HuH-7.5 (cell line): Measurements from ENCODE around the gene TMEM108.

Experiments used
- DNase-seq: peaks from one replicate; pipeline ENCODE4 v3.0.0; 2011; ENCODE audit warnings: low spot score

Gene TMEM108

DNA sequence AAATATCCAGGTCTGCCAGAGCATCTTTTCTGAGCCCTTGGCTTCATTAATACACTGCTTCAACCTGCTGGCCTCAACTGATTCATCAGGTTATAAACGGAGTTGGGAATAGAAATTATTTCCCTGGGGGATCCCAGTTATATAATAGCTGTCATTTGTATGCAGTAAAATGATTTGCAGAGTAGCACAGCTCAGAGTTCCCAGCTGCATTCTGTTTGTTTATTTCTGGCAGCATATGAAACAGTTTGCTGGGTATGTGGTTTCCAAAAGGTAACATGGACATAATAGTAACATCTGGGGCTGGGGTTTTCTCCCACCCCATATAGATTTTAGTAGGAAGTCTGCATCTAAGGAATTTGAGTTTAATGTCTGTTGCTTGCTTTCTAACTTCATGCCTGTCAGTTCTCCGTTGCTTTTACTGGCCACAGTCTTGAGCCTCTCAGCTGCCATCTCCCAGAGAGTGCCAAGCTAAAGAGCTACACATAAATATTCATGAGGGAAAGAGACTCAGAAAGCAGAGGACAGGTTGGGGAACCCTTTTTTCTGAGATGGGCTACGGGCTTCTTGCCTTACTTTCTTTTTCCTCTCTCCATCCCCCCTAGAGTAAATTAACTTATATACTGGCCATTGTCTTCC, 124.6 kb downstream of the TMEM108 start:
- no peak for DNase-seq

DNA sequence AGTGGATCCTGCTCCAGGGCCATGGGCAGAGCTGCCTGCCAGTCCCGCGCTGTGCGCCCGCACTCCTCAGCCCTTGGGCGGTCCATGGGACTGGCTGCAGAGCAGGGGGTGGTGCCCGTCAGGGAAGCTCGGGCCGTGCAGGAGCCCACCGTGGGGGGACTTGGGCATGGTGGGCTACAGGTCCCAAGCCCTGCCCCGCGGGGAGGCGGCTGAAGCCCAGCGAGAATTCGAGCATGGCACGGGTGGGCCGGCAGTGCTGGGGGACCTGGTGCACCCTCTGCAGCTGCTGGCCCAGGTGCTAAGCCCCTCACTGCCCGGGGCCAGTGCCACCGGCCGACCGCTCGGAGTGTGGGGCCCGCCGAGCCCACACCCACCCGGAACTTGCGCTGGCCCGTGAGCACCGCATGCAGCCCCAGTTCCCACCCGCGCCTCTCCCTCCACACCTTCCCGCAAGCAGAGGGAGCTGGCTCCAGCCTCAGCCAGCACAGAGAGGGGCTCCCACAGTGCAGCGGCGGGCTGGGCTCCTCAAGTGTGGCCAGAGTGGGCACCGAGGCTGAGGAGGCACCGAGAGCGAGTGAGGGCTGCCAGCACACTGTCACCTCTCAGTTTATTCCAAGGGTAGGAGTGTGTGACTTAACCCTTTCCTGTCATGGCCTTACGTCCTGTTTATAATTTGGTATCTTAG, 129.3 kb downstream of the TMEM108 start:
- DNase-seq, result no peak

DNA sequence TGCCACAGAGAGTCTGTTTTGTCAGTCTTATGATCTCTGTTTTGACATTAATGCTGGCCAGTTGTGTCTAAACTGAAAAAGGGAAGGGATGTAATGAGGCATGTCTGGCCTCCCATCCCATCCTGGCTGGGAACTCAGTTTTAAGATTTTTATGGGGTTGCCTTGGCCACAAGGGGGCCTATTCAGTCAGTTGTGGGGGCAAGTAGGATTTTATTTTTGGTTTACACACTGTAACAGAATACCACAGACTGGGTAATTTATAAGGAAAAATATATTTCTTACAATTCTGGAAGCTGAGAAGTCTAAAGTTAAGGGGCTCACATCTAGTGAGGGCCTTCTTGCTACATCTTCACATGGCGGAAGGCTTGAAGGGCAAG, 129.8 kb downstream of the TMEM108 start:
- no peak for DNase-seq

DNA sequence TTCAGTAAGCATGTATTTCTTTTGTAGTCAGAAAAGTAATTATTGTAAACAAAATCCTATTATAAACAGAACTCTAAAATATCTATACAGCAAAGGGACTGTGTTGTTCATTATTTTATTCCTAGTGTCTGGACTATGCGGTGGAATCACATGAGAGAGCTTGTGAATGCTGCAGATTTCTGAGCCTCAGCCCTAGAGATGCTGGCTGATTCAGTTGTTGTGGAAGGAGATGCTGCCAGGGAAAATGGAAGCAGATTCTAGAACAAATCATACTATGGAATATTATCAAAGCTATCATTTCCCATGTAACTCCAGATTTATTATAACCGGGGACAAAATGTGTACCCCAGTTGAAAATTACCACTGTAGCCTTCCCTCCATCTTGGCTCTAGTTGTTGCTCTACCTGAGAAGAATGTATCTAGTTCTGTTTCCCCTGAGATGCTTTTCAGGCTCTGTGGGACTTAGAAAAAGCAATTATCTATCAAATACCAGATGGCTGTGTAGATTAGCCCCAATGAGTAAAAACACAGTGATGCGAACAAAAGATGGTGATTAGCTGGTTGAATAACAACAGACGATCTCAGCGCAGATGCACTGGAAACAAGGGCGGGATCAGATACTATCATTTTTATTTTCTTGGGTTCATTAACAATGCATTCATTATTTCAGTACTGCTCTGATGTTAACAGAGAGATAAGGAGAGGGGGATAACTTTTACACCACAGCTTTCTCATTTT, 131.3 kb downstream of the TMEM108 start:
- no peak for DNase-seq

GRCh38 chr3:133171831-133172230, 133.6 kb downstream of the TMEM108 start:
- DNase-seq, result no peak

- no peak for DNase-seq
Observed at GRCh38 chr3:133181392-133182150, 143.4 kb downstream of the TMEM108 start.

DNA sequence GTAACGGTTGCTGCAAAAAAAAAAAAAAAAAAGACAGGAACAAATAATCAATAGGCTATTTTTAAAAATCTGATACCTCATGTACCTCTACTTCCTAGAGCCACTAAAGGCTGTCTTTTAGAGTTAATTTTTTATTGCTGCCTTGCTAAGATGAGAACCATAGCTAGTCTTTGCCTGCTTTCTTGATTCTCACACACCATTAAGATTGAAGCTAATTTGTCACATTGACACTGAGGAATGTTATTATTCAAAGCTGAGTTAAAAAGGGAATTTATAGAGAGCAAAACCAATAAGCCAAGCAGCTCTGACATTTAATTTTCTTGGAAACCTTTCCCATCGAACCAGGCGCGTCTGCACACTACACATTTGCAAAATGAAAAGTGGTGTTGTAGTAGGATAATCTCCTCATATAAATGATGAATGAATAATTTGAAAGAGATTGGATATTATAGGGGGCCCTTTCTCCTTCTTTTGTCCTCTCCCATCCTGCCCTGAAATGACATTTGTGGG, 149.7 kb downstream of the TMEM108 start:
- DNase-seq, result no peak

GRCh38 chr3:133188996-133189395, 150.8 kb downstream of the TMEM108 start:
- no peak for DNase-seq

DNA sequence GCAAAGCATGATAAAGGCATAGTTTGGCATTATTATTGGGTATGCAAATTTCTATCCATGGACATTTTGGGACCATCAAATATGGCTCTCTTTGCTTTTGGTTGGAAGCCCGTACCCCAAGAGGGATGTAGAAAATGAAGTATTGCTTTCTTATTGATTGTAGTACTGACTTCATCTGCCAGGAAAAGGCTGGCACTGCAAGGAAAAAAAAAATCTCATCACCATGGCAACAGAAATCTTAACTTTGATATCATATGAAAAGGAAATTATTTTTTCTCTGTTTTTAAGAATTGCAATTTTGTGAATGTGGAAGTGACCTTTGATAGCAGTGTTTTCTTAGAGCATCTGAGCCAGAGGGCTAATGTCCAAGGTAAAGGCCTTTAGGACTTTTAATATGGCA, 151.7 kb downstream of the TMEM108 start:
- DNase-seq, result no peak

DNA sequence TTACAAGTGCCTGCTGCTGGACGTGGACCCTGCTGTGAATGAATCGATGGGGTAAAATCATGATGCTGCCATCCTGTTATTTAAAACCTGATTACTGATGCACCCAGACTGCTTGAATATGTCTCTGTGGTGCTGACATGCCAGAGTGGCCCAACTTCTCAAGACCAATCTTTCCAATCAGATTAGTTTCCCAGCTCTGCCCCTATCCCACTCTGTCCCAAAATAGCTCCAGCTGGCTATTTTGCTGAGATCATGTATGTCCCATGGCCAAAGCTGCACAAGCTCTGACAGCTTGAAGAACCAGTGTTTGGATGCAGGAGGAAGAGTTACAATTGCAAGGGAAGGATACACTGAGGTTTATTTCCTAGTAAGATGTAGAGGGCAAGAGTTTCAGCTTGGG, 153.6 kb downstream of the TMEM108 start:
- no peak for DNase-seq

DNA sequence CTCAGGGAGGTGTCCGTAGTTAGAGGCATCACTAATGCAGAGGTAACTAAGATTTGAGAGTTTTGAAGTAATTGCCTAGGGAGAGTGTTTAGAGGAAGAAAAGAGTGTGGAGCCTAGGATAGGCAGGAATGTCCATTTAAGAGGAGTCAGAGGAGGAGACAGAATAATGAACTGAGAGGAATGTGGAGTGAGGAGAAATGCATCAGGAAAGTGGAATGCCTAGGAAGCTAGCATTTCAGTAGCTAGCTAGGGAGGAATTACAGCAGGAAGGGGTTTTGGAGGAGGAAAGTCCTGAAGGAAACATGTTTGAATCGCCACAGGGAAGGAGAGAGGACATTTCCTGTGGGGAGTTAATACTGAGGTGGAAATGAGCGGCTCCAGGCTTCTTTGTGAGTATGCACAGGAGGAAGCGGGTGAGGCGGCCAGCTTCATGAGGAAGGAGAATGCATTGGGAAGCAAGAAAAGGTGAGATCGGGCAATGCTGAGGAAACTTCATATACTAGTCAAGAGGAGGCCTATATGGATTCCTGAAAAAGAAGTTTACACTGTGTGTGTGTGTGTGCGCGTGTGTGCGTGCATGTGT, 154.3 kb downstream of the TMEM108 start:
- DNase-seq, result no peak

GRCh38 chr3:133192967-133193366, 154.8 kb downstream of the TMEM108 start:
- no peak for DNase-seq

DNA sequence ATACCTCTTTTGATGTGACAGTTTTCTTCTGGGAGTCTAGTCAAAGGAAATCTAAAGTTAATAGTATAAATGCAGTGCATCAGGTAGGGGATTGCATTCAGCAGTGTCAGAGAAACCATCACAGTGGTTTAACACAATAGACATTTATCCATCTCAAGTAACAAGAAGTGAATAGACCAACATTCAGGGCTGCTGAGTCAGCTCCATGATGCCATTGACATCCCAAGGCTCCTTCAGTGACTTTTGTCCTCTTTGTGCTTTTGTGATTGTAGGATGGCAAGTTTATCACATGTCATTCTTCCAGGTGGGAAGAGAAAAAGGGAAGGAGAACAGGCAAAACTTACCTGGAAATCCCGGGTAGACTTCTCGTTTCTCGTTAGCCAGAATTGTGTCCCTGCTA, 158.3 kb downstream of the TMEM108 start:
- no peak for DNase-seq

DNA sequence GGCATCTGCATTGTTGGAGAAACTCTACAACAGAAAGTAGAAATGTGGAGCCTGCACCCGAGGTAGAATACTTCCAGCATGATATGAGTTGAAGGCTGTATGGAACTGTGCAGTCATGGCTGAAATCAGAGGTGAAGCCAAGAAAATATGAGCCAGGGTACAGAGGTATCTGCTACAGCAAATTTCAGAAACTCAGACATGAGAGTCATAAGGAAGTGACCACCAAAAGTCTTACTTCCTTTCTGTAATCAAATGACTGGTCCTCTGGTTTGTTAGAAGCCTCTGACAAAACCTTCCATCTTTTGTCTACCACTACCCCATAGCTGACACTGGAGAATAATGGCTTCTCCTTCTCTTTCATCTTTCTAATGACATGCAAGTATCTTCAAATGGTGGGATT, 159.4 kb downstream of the TMEM108 start:
- DNase-seq, result no peak

GRCh38 chr3:133206921-133207320, 168.7 kb downstream of the TMEM108 start:
- no peak for DNase-seq

- DNase-seq, result no peak
Observed at GRCh38 chr3:133208184-133208583, 170.0 kb downstream of the TMEM108 start.

GRCh38 chr3:133209871-133210550, 171.8 kb downstream of the TMEM108 start:
- no peak for DNase-seq

DNA sequence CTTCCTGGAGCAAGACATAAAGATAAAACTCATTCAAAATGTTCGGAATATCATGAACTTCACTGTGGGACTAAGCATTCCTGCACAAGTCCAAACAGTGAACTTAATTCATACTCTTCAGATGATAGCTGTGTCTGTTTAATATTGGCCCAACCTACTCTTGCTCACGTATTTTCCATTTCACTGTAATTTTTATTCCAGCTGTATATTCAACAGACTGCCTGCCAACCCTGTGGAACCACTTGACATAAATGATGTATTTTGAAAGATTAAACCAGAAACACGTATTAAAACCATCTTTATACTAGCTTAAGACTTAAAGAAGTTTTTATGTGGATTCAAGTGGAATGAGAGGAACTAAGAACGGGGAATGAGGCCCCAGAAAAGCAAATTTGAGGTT, 172.5 kb downstream of the TMEM108 start:
- DNase-seq, result no peak

DNA sequence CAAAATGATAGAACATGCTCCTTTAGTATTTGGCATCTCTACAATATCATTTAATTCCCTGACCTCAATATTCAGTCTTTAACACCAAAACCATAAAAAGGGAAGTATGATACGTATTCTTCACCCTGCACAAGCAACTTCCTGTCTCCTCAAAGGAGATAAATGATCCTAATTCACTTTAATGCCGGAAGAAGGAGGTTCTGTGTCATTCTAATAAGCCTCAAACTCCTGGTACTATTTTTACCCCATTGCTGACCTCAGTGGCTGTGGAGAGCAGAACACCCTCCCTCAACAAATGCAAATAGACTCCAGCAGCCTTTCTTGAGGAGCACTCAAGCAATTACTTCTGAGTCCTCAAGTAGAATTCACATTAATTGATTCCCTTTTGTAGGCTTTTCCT, 173.3 kb downstream of the TMEM108 start:
- DNase-seq, result no peak

DNA sequence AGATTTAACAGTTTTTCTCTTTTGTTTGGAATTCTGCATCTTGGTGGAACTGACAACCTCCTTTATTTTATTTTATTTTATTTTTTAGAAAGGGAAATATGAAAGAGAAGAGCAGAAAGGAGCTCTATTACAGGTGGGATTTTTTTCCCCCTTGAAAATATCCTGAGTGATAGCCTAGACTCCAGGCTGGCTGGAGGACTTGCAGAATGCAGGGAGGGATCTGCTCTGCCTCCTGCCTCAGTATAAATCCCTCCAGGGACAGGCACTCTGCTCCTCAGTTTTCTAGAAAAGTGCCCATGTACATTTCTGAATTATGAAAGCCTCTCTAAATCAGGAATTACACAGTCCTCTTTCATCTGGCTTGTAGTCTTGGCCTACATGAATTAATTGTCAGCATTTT, 173.7 kb downstream of the TMEM108 start:
- no peak for DNase-seq

DNA sequence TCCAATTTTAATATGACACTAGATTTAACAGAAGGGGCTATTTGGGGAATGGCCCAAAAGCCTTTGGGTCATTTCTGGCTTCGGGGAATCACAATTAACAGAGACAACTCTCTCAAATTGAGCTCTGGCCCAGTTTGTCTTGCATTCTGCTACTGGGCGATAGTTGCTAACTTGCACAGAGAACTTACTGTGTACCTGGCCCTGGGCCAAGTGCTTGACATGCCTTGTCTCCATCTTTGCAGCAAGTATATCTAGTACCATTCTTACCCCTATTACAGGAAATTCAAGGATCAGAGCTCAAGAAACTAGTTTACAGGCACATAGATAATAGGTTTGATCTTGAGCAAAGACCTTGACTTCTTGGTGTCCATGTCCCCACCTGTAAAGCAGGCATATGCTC, 175.7 kb downstream of the TMEM108 start:
- DNase-seq, result no peak

- DNase-seq, result no peak
Observed at GRCh38 chr3:133227813-133228212, 189.6 kb downstream of the TMEM108 start.
